K562 (cell line): ENCODE data around the gene RAD50. TPM values are rescaled to one million over a fixed set of nuclear protein-coding genes. Genes with fewer than 3 reads are reported as not detected.

Experiments used
- BHLHE40 ChIP-seq: IDR thresholded peaks from 2 replicates; pipeline ENCODE4 v1.6.1; 2011; ENCODE audit warnings: low read length, improper control_type of control experiment
- BMI1 ChIP-seq: fragments of 150-350 bp; IDR thresholded peaks from 2 replicates; pipeline ENCODE4 v1.6.1; 2014; ENCODE audit warnings: low read length
- CBFB ChIP-seq: sonication (generic); formaldehyde crosslinking; IDR thresholded peaks from 2 replicates; pipeline ENCODE4 v1.4.0; 2020; ENCODE audit warnings: mild to moderate bottlenecking, missing genetic modification reagents
- EZH2 ChIP-seq: IDR thresholded peaks from 2 replicates; pipeline ENCODE4 v1.6.1; 2012; ENCODE audit warnings: low read depth, mild to moderate bottlenecking, inconsistent platforms, low read length, borderline replicate concordance
- GATA2 ChIP-seq: sonication (generic); formaldehyde crosslinking; IDR thresholded peaks from 2 replicates; pipeline ENCODE4 v1.4.0; 2020; ENCODE audit warnings: mild to moderate bottlenecking, missing genetic modification reagents
- GTF2E2 ChIP-seq: fragments of 200-800 bp; sonication (Bioruptor generic); IDR thresholded peaks from 2 replicates; pipeline ENCODE4 v1.6.1; 2016; ENCODE audit warnings: missing genetic modification characterization, missing compliant biosample characterization
- GTF3C2 ChIP-seq: IDR thresholded peaks from 3 replicates; pipeline ENCODE4 v1.6.1; 2011; ENCODE audit warnings: borderline replicate concordance, mild to moderate bottlenecking, moderate library complexity; ENCODE audit not compliant: insufficient read length; ENCODE audit errors: extremely low read depth
- ILK ChIP-seq: fragments of 450-650 bp; IDR thresholded peaks from 2 replicates; pipeline ENCODE4 v1.6.1; 2016; ENCODE audit warnings: missing genetic modification characterization, low read depth, mild to moderate bottlenecking, missing compliant biosample characterization, moderate library complexity, borderline replicate concordance
- PRMT5 ChIP-seq: sonication (generic); formaldehyde crosslinking; IDR thresholded peaks from 2 replicates; pipeline ENCODE4 v1.5.0; 2020; ENCODE audit warnings: missing genetic modification reagents
- SOX6 ChIP-seq: fragments of 450-650 bp; IDR thresholded peaks from 2 replicates; pipeline ENCODE4 v1.6.1; 2014; ENCODE audit warnings: mild to moderate bottlenecking
- SRSF1 ChIP-seq: fragments of 200-400 bp; formaldehyde crosslinking; IDR thresholded peaks from 2 replicates; pipeline ENCODE4 v1.6.1; 2017; ENCODE audit warnings: mild to moderate bottlenecking, low read depth, low read length, moderate library complexity
- TSHZ1 ChIP-seq: fragments of 250-450 bp; sonication (Bioruptor Pico); IDR thresholded peaks from 2 replicates; pipeline ENCODE4 v1.4.0; 2020; ENCODE audit warnings: mild to moderate bottlenecking, moderate library complexity
- ZNF134 ChIP-seq: fragments of 250-450 bp; sonication (Bioruptor Pico); conservative IDR thresholded peaks from 2 replicates; pipeline ENCODE4 v1.4.0; 2020
- ZNF444 ChIP-seq: fragments of 250-450 bp; sonication (Bioruptor Pico); IDR thresholded peaks from 2 replicates; pipeline ENCODE4 v1.4.0; 2020; ENCODE audit warnings: mild to moderate bottlenecking, moderate library complexity
- ZNF512 ChIP-seq: IDR thresholded peaks from 2 replicates; pipeline ENCODE4 v1.6.1; 2016; ENCODE audit warnings: missing genetic modification characterization, missing compliant biosample characterization
- ZSCAN32 ChIP-seq: fragments of 450-650 bp; formaldehyde crosslinking; IDR thresholded peaks from 2 replicates; pipeline ENCODE4 v1.4.0; 2020; ENCODE audit warnings: mild to moderate bottlenecking, moderate library complexity
- polyA plus RNA-seq, 8 experiments: library from polyadenylated mRNA; depleted of rRNA in 4 of 8; stranded (reverse) in 5 of 8; unstranded in 3 of 8; fragments of >200 nt; fragmentation: Nextera tagmentation in 2 of 8; fragmentation: Illumina TruSeq in 1 of 8; extraction: Ambion mirVana in 2 of 8; extraction: Trizol in 1 of 8; gene quantifications; 2 replicates each; pipeline versions ENCODE4 v1.2.1 to v1.2.3, GENCODE V29; 2011 to 2014; ENCODE audit warnings: inconsistent platforms in 1 of 8, missing spikeins in 1 of 8
- total RNA-seq, 7 experiments: library from RNA; depleted of rRNA in 6 of 7; stranded (reverse); fragments of >200 nt in 6 of 7; fragmentation: Illumina TruSeq in 2 of 7; extraction: Trizol in 2 of 7; gene quantifications; 2 replicates each; pipeline versions ENCODE4 v1.2.1 to v1.2.3, GENCODE V29; 2011 to 2021; ENCODE audit warnings: low replicate concordance in 1 of 7

RAD50 gene
- total and polyA plus RNA-seq, 9 of the 15 experiments (the other 6 are each of a cell fraction or from before 2014, with no cell fraction given): 15.3 to 74.2 (median 44.1) TPM

- TF ChIP-seq TSHZ1 (peak; percentile 89), EZH2 (no peak), GATA2 (CRISPR knock-in tag) (no peak), GTF2E2 (no peak), CBFB (CRISPR knock-in tag) (no peak), BHLHE40 (no peak), ZSCAN32 (CRISPR knock-in tag) (peak; percentile 88), BMI1 (no peak), ZNF444 (CRISPR knock-in tag) (peak; percentile 78; the same call in 1 of the 2 replicates), PRMT5 (CRISPR knock-in tag) (no peak), SOX6 (0 out of 2 replicates have a peak, but pooled peaks have one; percentile 27), ZNF512 (tag) (no peak), GTF3C2 (no peak), ILK (tag) (peak; percentile 83), ZNF134 (peak; percentile 83), SRSF1 (no peak)
Observed at GRCh38 chr5:132666310-132667123, 109.7 kb downstream of the RAD50 start (continued).
